GM21360 (cell line): Measurements from ENCODE around the gene GRHL1.

Experiments used
- ATAC-seq: cut with Tn5 transposase; IDR thresholded peaks from one replicate; pipeline ENCODE4 v1.9.1; 2021; ENCODE audit warnings: mild to moderate bottlenecking, moderate library complexity; ENCODE audit not compliant: unreplicated experiment

Gene GRHL1

DNA sequence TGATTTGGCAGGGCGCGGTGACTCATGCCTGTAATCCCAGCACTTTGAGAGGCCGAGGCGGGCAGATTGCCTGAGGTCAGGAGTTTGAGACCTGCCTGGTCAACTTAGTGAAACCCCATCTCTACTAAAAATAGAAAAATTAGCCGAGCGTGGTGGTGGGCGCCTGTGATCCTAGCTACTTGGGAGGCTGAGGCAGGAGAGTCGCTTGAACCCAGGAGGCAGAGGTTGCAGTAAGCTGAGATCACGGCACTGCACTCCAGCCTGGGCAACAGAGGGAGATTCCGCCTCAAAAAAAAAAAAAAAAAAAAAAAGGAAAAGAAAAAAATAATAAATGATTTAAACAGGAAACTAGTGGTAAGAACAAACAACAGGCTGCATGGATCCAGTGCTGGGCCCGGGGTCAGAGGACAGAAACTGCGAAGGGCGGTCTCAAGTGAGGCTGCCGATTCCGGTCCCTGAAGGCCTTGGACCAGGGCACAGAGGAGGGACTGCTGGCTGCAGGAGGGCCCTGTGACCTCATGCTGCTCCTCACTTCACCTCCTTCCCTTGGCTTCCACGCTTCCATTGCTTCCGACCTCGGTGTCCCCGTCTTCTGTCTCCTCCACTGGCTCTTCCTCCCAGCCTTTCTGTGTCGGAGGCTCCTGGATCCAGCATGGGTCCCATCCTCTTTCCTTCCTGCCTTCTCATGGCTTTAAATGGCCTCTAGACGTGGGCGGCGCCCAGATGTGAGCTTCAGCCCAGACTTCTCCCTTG lies 2.1 kb upstream of the GRHL1 start:
- no peak for ATAC-seq

DNA sequence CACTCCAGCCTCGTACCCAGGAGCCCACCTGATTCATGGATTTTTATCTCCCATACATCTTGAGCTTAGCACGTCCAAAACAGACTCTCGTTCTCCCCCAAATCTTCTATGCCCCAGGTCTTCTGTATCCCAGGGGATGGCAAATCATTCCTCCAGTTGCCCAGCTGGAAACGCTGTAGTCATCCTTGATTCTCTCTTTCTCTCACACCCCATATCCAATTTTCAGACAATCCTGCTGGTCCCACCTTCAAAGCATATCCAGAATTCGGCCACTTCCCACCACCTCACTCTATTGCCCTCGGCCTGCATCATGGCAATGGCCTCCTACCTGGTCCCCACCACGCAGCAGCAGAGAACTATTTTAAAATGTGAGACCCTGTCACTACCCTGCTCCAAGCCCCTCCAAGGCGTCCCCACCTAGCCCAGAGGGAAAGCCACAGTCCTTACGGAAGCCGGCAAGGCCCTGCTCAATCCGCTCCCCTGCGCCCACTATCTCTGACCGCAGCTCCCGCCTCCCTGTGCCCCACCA lies 1.4 kb upstream of the GRHL1 start:
- ATAC-seq: no peak

DNA sequence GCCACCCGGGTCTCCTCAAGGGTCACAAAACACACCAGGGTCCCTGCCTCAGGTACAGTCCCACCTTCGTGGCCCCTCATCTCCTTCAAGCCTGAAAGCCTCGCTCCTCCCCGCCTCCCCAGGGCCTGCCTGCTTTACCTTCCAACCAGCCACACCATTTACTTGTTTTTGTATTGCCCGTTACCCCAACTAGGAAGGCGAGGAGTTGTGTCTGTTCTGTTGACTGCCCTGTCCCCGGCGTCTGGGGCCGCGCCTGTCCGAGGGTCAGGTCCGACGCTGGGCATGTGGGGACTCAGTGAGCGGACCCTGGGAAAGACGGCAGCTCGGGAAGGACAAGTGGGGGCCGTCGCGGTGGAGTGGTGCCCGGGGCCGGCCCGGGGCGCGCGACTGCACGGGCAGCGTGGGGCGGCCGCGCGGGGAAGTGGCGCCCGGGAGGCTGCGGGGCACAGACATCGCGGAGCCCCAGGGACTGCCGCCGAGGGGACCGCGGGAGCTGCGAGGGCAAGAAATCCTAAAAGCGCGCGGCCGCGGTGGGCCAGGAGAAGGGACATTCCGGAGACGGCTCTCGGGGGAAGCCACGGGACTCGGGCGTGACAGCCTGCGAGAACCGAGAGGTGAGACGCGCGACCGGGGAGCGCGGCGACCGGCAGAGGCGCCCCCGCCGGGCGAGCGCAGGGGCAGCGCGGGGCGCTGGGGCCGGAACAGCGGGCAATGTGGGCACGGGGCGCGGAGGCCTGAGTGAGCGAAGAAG lies 797 bp upstream of the GRHL1 start:
- ATAC-seq: peak; percentile 28

DNA sequence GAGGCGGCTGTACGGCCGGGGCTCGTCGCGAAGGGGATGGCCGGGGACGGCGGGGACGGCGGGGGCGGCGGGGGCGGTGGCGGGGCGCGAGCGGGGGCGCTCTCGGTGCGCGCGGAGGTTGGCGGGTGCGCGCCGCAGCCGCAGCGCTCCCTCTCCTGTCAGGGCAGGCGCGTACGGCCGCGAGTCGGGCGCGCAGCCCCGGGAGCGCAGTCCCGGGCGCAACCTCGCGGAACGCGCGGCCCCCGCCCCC lies 296 bp upstream of the GRHL1 start:
- ATAC-seq: no peak

DNA sequence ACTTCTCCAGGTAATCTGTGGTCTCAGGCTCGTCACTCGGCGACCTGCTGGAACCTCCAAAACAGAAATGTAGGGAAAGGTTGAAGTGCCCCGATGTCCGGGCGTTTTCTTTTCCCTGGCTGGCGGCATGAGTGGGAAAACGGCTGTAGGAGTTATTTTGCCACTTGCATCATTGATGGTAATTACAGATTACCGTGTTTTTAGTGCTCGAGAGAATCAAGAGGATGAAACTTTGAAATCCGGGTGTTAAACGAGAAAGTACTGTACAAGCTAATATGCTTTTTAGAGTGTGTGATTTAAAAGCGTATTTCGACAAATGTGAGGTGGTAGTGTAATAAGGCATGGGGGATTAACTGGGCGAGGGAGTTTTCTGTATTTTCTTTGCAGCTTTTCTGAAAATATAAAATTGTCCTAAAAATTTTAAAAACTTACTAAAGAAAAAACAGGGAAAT lies 819 bp downstream of the GRHL1 start:
- no peak for ATAC-seq

DNA sequence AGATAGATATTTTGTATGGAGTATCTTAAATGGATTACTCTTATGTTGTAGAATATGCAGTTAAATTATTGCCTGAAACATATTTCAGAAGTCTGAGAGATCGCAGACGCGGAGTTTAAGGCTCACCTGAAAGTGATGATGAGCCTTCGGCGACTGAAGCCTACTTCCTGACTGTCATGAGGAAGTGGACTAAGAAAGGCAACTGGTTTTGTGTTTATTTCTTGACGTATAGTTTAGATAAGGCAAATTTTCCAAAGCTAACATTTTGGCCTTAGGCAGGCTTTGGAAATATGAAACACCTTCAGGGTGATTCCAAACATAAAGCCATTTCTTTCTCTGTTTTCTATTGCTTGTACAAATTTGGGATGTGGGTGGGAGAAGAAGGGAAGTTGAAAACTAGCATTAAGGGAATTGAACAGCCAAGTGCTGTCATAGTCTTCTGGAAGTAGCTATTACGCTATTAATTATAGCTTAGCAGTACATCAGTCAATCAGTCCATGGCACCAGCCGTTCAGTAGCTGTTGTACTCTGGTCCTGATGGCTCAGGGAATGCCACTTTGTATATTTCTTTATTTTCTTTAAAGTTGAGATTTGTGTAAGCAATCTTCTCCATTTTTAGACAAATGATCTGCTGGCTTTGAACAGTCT lies 1.5 kb downstream of the GRHL1 start:
- no peak for ATAC-seq

DNA sequence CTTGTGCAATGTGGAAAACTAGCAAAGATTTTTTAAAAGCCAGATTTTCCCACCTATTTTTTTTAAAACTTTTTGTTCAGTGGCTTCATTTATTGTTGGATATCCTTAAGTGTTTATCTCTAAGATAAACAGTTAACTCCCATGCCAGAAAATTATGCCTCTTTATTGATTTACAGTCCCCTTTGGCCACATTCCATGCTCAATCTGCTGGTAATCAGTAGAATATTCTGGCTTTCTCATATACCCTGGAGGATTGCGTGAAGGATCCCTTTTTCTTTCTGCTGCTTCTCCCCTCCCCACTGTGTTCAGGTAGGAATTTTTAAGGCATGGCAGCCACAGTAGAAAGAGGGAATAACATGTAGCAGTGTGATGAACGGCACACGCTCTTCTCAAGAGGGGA lies 2.6 kb downstream of the GRHL1 start:
- no peak for ATAC-seq

DNA sequence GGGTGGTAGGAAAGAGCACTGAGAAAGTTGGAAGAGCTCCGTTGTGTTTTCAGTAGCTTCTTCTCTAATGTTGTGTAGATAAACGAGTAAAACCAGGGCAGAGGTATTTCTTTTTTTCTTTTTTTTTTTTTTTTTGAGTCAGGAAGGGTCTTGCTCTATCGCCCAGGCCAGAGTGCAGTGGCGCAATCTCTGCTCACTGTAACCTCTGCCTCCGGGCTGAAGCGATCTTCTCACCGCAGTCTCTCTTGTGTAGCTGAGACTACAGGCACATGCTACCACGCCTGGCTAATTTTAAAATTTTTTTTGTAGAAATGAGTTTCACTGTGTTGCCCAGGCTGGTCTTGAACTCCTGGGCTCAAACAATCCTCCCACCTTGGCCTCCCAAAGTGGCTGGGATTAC lies 6.6 kb downstream of the GRHL1 start:
- ATAC-seq: no peak

DNA sequence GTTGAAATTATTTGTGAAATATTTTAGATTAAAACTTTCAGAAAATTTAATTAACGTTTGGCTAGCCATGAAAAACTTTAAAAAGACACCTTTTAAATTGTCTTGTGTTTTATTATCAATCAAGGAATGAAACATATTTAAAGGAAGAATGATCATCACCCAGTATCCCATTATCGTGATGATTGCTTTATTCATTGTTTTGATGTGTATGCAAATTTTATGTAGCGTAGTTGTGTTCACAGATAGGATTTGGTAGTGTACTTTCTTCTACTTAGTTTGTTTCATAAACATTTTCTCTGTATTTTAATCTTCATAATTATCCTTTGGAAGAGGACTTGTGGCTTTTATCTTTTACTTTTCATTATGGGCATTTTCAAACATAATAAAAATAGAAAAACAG lies 7.8 kb downstream of the GRHL1 start:
- no peak for ATAC-seq

DNA sequence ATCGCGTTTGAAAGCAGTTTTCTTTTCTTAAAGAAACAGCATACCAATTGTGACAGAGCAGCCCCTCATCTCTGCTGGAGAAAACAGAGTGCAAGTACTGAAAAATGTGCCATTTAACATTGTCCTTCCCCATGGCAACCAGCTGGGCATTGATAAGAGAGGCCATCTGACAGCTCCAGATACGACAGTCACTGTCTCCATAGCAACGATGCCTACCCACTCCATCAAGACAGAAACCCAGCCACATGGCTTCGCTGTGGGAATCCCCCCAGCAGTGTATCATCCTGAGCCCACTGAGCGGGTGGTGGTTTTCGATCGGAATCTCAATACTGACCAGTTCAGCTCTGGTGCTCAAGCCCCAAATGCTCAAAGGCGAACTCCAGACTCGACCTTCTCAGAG lies 9.5 kb downstream of the GRHL1 start:
- ATAC-seq: no peak

DNA sequence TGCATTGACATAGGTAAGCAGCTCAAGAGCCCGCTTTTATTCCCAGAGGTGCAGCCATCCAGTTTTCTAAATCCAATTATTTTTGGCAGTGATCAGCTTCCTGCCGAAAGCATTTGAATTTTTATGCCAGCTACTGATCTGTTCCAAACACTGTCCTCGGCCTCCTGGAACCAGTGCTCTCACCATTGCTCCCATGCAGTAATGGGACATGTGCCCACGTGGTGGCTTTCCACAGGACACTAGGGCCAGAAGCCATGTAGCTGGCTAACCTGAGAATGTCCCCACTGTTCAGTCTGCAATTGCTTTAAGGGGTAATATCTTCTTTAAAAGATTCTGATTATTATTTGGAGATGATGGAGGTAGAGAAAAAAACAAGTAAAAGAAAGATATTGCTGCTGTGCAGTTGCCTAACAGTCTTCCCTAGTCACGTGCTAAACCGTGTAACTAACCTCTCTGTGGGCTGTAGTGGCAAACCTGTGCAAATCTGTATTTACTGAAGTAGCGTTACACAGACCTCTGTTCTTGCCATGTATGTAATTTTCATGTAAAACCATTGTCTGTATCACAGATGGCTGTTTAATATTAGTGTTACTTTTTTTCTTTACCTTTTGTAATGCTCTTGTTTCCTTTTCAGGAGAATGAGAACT lies 13.0 kb downstream of the GRHL1 start:
- ATAC-seq: no peak

DNA sequence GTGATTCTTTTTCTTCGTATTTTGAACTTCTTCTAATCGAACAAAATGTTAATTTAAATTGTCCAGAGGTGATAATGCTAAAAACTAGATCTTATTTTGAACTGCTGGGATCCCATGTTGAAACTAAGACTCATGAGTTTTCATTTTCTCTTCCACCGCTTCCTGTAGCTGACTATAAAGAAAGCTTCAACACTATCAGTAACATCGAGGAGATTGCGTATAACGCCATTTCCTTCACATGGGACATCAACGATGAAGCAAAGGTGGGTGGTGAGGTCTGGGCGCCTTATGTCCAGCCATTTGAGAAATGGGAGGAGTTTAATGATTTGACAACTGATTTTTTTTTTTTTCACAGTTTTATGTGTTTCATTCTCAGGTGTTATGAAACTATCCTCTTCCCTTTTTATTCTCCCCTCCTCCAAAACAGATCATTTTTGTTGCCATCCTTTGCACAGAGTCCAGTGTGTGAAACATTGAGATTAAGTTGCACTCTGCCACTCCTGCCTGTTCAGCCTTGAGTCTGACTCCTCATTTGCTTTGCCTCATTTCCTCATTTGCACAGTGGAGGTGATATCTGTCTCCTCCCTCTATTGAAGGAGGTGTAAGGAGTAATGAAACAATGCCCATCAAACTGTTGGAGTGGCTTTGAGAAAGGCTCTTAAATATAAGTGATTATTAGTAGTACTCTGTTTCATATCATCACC lies 13.8 kb downstream of the GRHL1 start:
- no peak for ATAC-seq

DNA sequence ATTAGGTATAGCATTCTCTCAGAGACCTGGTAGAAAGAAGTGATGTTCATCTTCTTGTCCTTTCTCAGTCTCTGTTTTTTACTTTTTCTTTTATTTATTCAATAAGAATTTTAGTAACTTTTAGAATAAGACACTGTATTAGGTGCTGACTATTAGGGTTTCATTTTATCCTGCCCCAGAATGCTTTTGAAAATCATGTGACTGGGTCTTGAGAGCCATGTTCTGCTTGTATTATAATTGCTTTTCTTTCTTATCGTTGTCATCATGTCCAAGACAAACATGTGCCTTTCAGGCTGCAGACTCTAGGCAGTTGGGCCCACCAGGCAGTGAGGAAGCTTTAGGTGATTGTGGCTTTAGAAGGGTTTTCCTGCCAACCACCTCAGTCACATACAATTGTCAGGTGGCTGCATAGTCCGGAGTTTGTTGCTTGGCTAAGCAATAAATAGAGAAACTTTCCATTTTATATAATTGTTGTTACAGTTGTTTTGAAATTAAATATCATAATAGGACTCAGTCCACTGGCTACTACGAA lies 15.1 kb downstream of the GRHL1 start:
- ATAC-seq: no peak

DNA sequence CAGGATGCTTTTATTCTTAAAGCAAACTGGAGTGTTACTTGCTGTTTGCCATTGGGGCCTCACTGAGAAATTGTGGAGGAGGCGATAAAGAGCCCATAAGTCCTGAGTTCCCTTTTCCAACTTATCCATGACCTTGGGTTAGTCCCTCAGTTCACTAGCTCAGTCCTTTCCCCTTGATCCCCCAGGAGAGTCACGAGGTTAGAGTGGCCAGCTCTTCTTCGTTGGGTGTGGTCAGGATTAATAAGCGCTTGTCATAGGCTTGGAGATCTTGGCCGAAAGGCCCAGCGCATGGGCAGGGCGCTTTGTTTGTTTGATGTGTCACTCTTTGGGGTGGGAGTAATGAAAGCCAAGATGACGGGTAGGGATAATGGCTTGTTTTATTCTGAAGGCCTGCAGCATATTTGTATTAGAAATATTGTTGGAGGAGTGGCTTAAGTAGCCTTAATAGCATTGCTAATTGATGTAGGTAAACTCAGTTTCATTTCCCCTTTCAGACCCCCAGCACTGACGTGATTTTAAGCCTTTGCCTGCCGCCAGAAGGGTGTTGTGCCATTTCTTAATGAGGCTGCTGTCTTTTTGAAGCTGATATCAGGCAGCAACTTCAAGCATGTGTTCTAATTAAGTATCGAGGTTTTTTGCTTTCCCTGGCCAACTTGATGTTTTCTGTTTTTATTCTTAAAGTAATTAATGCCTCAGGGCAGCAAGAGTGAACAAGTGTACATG lies 15.7 kb downstream of the GRHL1 start:
- ATAC-seq: no peak

DNA sequence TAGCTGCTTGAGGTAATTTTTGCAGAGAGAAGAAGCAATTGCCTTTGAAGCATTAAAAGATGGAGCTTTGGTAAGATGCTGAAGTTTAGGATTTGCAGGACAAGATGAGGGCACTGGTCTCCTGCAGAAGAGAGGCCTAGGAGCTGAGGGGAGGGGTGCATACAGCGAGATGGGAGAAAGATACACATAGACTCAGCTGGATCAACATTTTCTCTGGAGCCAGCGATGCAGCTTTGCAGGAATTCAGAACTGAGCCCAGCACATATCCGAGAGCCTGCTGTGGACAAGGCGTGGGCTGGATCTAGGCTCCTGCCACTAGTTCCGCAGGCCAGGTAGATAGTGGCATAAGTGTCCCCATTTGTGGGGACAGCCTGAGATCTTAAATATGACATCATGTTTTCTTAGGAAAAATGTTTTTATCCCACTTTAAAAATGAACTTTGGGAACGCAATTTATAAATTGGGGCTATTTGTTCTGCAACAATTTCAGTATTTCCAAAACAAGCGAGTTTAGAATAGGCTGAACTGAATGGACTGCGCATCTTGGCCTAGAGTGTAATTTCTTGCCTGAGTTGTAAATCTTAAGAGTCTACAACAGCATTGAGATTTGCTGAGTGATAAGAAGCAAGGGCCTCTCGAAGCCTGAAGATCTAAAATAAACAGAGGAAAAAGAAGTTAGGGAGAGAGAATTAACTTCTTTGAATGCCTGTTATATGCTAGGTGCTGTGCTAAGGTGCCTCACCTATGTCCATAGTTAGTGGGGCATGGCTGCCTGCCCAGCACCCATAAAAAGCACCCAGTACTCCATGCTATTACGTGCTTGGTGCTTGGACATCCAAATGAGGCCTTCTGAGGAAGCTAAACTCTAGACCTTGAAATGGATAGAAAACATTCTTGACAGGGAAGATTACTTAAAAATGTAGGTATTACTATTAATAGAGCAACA lies 17.3 kb downstream of the GRHL1 start:
- ATAC-seq: no peak

DNA sequence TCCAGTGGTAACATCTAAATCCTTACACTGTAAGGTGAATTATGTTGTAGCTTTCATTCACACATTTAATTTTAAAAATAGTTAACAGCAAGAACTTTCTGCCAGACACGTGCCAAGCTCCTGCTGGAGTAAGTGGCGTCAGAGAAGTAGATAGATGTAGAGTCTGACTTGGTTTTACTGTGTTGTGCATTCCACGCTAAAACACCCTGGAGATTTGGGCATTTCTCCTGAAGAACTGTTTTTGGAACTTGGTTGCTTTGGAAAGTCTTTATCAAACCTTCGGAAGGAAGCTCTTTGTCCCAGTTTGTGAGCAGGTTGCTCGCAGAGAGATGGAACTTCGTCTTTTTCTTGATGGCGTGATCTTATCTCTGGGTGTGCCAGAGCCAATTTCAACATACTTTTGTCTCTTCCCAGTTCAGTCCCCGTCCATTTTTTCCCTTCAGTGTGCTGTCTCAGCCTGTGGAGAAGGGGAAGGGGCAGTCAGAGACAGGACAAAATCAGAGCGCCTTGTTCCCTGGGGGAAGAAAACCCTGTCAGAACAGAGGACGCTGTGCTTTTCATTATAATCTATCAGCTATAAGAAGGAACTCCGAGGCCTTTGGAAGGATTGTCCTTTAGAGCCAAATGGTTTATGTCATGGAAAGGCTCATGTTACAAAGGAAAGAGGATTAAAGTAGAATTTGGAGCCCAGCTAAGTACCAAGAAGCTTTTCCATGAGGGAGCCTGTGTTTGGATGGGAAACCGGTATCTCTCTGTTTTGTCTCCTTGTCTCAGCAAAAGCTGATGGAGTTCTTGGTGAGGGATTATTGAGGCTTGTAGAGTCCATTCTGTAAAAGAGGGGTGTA lies 18.9 kb downstream of the GRHL1 start:
- ATAC-seq: no peak

DNA sequence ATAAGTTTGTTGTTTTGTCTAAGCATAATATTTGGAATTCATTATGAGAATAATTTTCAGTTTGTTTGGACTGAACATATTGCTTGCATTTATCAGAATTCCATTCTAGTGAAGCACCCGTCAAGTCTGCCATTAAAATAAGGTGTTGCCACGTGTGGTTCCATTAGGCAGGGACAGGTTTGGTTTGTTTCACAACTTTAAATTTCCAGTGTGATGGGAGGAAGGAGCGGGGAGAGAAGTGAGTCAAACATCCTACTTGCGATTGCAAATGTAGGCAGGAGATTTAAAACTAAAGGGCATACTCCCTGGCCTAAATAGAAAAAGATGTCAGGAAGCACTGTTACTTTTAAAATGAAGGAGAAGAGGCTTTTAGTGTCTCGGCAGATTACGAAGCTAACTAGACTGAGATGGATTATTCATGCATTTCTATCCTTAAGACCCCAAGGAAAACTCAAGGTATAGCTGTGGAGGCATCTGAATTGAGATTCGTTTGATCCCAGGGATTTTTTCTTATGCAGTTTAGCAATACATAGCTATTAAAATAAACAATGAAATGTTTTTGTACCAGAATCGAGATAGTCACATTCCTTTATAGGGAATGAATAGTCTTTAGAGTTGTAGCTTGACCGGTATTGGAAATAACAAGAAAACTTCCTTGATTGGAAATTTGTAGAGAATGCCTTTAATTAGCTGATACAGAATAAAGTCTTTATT lies 19.8 kb downstream of the GRHL1 start:
- ATAC-seq: no peak
